Measurements from ENCODE around the gene C17orf67.

Gene C17orf67

DNA sequence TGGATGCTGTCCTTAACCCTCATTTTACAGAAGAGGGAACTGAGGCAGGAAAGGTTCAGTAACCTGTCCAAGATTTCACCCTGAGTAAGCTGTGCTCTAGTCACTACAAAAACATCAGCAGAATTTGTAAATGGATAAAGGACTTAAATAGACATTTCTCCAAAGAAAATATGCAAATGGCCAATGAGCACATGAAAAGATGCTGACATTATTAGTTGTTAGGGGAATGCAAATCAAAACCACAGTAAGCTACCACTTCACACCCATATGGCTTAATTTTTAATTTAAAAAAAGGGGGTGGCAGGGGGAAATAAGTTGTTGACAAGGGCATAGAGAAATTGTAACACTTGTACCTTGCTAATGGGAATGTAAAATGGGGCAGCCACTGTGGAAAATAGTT lies 51.4 kb downstream of the C17orf67 start:
- no peak overlapping the region for H3K4me3 ChIP-seq (ENCODE audit: low read depth, low read length)
- in situ Hi-C loops (cut with HindIII; ENCODE audit: low sequenced_read_pairs): no loop called here
- no peak for DNase-seq (ENCODE audit: low read depth, low spot score)
- TF ChIP-seq CTCF (IDR thresholded peaks at IDR 0.05; ENCODE audit: low read depth, low read length): no peak

GRCh38 chr17:56781906-56782305 lies 51.8 kb downstream of the C17orf67 start:
- no peak for TF ChIP-seq CTCF (IDR thresholded peaks at IDR 0.05; ENCODE audit: low read depth, low read length)
- in situ Hi-C loops (cut with HindIII; ENCODE audit: low sequenced_read_pairs): no loop called here

GRCh38 chr17:56779898-56780777 lies 53.6 kb downstream of the C17orf67 start:
- peak; percentile 90 for TF ChIP-seq CTCF (IDR thresholded peaks at IDR 0.05; ENCODE audit: low read depth, low read length)
- peak overlapping the region; percentile 33 for H3K4me3 ChIP-seq (ENCODE audit: low read depth, low read length)
- in situ Hi-C loops (cut with HindIII; ENCODE audit: low sequenced_read_pairs): no loop called here
- peak; percentile 71 for DNase-seq (ENCODE audit: low read depth, low spot score)

More at GRCh38 chr17:56781906-56782305, 51.8 kb downstream of the C17orf67 start:
- H3K4me3 ChIP-seq (ENCODE audit: low read depth, low read length): no peak overlapping the region
- no peak for DNase-seq (ENCODE audit: low read depth, low spot score)

- H3K4me3 ChIP-seq (ENCODE audit: low read depth, low read length): no peak overlapping the region
- in situ Hi-C loops (cut with HindIII; ENCODE audit: low sequenced_read_pairs): no loop called here
- no peak for DNase-seq (ENCODE audit: low read depth, low spot score)
- no peak for TF ChIP-seq CTCF (IDR thresholded peaks at IDR 0.05; ENCODE audit: low read depth, low read length)
Measured at GRCh38 chr17:56779322-56779721, 54.4 kb downstream of the C17orf67 start.

DNA sequence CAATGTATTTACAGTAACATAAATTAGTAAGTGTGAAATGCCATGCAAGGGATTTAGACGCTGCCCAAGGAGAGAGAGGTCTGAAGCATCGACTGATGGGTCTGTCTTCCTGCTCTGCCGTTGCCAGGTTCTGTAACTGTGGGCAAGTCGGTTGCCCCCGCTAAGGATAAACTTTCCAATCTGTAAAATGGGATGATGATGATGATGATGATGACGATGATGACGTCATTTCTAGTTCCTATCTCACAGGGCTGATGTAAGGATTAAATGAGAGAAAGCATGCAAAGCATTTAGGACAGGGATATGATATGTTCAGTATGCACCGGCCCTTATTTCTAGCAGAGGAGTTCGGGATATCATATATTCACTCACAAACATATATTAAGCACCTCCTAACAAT lies 54.8 kb downstream of the C17orf67 start:
- no peak overlapping the region for H3K4me3 ChIP-seq (ENCODE audit: low read depth, low read length)
- in situ Hi-C loops (cut with HindIII; ENCODE audit: low sequenced_read_pairs): no loop called here
- TF ChIP-seq CTCF (IDR thresholded peaks at IDR 0.05; ENCODE audit: low read depth, low read length): no peak
- DNase-seq (ENCODE audit: low read depth, low spot score): no peak

- no peak for TF ChIP-seq CTCF (IDR thresholded peaks at IDR 0.05; ENCODE audit: low read depth, low read length)
- no peak for DNase-seq (ENCODE audit: low read depth, low spot score)
- no peak overlapping the region for H3K4me3 ChIP-seq (ENCODE audit: low read depth, low read length)
- in situ Hi-C loops (cut with HindIII; ENCODE audit: low sequenced_read_pairs): no loop called here
Measured at GRCh38 chr17:56777859-56778258, 55.9 kb downstream of the C17orf67 start.

Data from astrocyte of the spinal cord (primary cell).